Muscle layer of colon (tissue), 2 donors: ENCODE measurements around the gene MASTL.

Source experiments
- H3K27ac ChIP-seq: one replicate; pipeline ENCODE4 v1.7.0; 2013; ENCODE audit warnings: low read depth, mild to moderate bottlenecking, low read length, moderate library complexity
- H3K27me3 ChIP-seq, 2 donors: one replicate each; pipeline ENCODE4 v1.7.0; 2013; ENCODE audit warnings: low read length in 2 of 2, mild to moderate bottlenecking in 2 of 2; ENCODE audit not compliant: insufficient read depth in 2 of 2, control insufficient read depth in 1 of 2
- H3K36me3 ChIP-seq: one replicate; pipeline ENCODE4 v1.7.0; 2013; ENCODE audit warnings: mild to moderate bottlenecking, low read length; ENCODE audit not compliant: insufficient read depth
- H3K4me1 ChIP-seq: one replicate; pipeline ENCODE4 v1.7.0; 2013; ENCODE audit warnings: mild to moderate bottlenecking, low read length; ENCODE audit not compliant: insufficient read depth
- H3K4me3 ChIP-seq, 2 donors: one replicate each; pipeline ENCODE4 v1.7.0; 2013; ENCODE audit warnings: low read length in 2 of 2, low read depth in 1 of 2, mild to moderate bottlenecking in 1 of 2, moderate library complexity in 1 of 2
- H3K9ac ChIP-seq: one replicate; pipeline ENCODE4 v1.7.0; 2013; ENCODE audit warnings: low read length
- H3K9me3 ChIP-seq: one replicate; pipeline ENCODE4 v1.7.0; 2013; ENCODE audit warnings: mild to moderate bottlenecking, low read length
- donor health status: abdominal sarcoma.
- donor health status: Adenocarcinoma of cecum.

The MASTL gene

DNA sequence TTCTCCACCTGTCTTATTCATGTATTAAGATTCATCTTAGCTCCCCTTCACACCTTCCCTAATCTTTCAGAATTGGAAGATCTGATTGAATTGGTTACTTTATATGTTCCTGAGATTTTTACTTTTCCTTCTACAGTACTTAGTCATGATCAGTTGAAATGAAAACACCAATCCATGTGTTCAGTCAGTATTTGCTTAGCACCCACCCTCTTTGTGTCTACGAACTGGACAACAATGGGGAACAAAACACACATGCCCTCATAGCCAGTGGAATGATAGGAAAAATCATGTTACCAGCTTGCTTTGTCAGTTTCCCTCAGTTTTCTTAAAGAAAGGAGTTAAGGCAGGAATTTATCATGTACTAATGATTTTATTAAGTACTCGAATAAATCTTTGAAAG, 2.0 kb downstream of the MASTL start:
- H3K9ac ChIP-seq: no peak overlapping the region
- H3K9me3 ChIP-seq: no peaks in the 10 kb centered on the region
- no peak overlapping the region for H3K4me3 ChIP-seq
- H3K27me3 ChIP-seq: no peaks in the 10 kb centered on the region
- H3K27ac ChIP-seq: no peak overlapping the region
- H3K4me1 ChIP-seq: peaks cover 20% of the 10 kb centered on the region
- H3K36me3 ChIP-seq: peaks cover 14% of the 10 kb centered on the region

DNA sequence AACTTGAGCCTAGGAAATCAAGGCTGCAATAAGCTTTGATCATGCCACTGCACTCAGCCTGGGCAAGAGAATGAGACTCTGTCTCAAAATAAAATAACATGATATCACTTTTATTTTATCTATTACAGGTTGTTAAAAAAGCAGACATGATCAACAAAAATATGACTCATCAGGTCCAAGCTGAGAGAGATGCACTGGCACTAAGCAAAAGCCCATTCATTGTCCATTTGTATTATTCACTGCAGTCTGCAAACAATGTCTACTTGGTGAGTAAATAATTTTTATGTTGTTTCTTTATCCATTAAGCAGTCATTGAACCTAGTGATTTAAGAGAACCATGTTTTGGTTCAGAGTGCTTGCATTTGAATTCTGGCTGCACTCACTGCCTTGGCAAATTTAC, 3.3 kb downstream of the MASTL start:
- no peaks in the 10 kb centered on the region for H3K27me3 ChIP-seq
- peaks cover 7% of the 10 kb centered on the region for H3K4me1 ChIP-seq
- peaks cover 16% of the 10 kb centered on the region for H3K36me3 ChIP-seq
- H3K27ac ChIP-seq: no peak overlapping the region
- no peak overlapping the region for H3K9ac ChIP-seq
- H3K4me3 ChIP-seq: no peak overlapping the region
- H3K9me3 ChIP-seq: no peaks in the 10 kb centered on the region

DNA sequence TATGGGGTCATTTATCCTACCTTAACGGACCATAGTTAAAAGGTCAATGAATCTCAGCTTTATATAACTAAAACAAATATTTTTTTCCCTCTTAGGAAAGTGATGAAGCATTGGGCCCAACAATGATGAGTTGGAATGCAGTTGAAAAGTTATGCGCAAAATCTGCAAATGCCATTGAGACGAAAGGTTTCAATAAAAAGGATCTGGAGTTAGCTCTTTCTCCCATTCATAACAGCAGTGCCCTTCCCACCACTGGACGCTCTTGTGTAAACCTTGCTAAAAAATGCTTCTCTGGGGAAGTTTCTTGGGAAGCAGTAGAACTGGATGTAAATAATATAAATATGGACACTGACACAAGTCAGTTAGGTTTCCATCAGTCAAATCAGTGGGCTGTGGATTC, 14.7 kb downstream of the MASTL start:
- Histone ChIP-seq H3K4me3 (no peak overlapping the region), H3K27ac (no peak overlapping the region), H3K27me3 (no peaks in the 10 kb centered on the region), H3K36me3 (peaks cover 19% of the 10 kb centered on the region), H3K9ac (no peak overlapping the region), H3K9me3 (no peaks in the 10 kb centered on the region), H3K4me1 (no peaks in the 10 kb centered on the region)

DNA sequence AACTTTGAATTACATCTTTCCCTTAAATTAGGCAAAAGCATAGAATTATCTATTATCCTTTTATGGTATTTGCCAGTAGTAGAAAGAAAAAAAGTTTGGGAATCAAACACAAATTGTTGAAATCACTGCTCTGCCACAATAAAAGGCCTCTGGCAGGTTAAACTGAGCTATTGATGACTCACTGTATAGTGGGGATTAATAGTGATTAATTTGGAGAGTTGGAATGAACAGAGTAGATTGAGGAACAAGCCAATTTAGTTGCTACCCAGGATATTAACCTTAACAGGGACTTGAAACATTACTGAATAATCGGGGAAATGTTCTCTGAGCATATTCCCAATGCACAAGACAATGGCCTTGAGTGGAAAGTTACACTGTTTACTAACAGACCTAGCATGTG, 33.1 kb downstream of the MASTL start:
- Histone ChIP-seq H3K36me3 (peaks cover 18% of the 10 kb centered on the region), H3K27me3 (no peaks in the 10 kb centered on the region), H3K27ac (no peak overlapping the region), H3K4me1 (no peaks in the 10 kb centered on the region), H3K9ac (no peak overlapping the region), H3K4me3 (no peak overlapping the region), H3K9me3 (no peaks in the 10 kb centered on the region)

DNA sequence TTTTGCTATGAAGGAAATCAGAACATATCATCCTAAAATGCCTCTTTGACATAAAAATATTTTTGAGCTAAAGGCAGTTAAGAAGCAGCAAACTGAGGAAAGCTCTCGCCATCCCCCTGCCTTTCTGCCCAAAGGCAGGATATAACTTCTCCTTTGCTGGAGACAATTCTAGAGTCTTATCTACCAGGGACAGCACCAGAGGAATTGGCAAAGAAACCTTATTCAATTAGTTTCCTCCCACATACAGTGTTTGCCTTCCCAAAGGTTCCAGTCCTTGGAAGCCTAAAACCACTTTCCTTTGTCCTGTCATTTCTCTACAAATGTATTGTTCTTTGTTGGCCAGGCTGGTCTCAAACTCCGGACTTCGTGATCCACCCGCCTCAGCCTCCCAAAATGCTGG, 33.7 kb downstream of the MASTL start:
- peaks cover 13% of the 10 kb centered on the region for H3K36me3 ChIP-seq
- H3K9me3 ChIP-seq: no peaks in the 10 kb centered on the region

DNA sequence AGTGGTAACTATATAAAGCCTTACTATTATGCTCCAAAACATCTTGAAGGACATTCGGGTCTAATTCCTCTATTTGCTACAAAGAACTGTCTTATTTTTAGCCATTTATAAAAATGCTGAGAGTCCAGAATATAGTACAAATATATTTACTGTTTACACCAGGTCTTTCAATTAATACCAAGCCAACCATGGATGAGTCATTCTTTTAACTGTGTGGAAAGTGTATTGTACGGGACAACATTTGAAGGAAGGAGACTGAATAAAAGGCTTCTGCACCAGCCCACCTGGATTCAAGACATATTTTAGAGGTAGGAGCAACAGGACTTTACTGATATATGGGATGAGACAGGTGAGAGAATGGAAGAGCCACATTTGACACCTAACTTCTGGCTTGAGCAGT, 35.4 kb downstream of the MASTL start:
- H3K36me3 ChIP-seq: peaks cover 9% of the 10 kb centered on the region

More for the DNA sequence above, 33.7 kb downstream of the MASTL start:
- no peak overlapping the region for H3K4me3 ChIP-seq
- no peaks in the 10 kb centered on the region for H3K27me3 ChIP-seq
- no peak overlapping the region for H3K9ac ChIP-seq
- no peak overlapping the region for H3K27ac ChIP-seq
- no peaks in the 10 kb centered on the region for H3K4me1 ChIP-seq

DNA sequence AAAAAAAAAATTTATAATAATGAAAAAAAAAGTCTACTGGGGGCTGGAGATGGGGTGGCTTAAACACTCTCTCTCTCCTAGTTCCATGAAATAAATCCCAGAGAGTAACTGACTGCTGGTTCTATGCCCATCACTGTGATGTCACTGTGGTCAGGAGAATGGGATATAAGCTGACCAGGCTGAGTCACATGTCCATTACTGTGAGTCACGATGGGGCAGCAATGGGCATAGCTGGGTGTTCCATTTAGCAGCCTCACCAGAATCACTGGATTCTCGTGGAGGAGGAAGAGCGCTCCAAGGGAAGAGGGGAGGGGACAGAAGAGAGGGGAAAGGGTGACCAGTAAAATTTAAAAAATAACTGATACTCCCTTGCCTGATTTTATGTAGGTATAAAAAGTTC, 37.1 kb downstream of the MASTL start:
- H3K36me3 ChIP-seq: peaks cover 4% of the 10 kb centered on the region
- no peak overlapping the region for H3K27ac ChIP-seq
- no peak overlapping the region for H3K4me3 ChIP-seq
- H3K4me1 ChIP-seq: no peaks in the 10 kb centered on the region
- no peaks in the 10 kb centered on the region for H3K27me3 ChIP-seq
- no peaks in the 10 kb centered on the region for H3K9me3 ChIP-seq
- no peak overlapping the region for H3K9ac ChIP-seq

More for the DNA sequence above, 35.4 kb downstream of the MASTL start:
- no peaks in the 10 kb centered on the region for H3K9me3 ChIP-seq
- H3K27ac ChIP-seq: no peak overlapping the region
- no peaks in the 10 kb centered on the region for H3K4me1 ChIP-seq
- no peak overlapping the region for H3K4me3 ChIP-seq
- H3K9ac ChIP-seq: no peak overlapping the region
- H3K27me3 ChIP-seq: no peaks in the 10 kb centered on the region

DNA sequence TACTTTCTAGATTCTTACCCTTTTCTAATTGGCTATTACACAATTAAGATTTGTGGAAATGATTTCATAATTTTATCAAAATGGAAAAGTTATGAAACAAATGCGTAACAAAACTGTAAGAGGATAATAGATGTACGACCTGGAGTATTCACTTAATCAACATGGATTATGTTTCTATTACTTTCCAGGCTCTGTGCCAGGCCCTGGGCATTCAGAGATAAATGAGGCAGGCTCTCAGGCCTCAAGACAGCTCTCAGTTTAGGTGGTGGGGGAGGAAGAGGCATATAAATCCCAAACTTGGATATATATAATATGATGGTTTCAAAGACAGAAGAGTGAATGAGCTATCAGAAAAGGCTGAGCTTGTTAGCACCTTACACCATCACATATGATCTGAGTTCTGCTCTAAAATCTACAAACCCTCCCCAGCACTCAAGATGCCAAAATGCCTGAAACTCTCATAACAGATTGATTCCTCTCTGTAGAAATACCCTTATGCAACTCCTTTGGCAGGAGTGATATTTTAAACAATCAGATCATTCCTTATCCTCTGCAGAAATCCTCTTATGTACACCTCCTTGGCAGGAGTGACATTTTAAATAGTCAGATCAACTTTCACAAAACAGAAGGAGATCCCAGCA, 42.9 kb downstream of the MASTL start:
- H3K27ac ChIP-seq: no peak overlapping the region
- peaks cover 9% of the 10 kb centered on the region for H3K36me3 ChIP-seq
- no peaks in the 10 kb centered on the region for H3K27me3 ChIP-seq
- H3K9ac ChIP-seq: no peak overlapping the region
- no peak overlapping the region for H3K4me3 ChIP-seq
- no peaks in the 10 kb centered on the region for H3K9me3 ChIP-seq
- H3K4me1 ChIP-seq: peaks cover 6% of the 10 kb centered on the region

DNA sequence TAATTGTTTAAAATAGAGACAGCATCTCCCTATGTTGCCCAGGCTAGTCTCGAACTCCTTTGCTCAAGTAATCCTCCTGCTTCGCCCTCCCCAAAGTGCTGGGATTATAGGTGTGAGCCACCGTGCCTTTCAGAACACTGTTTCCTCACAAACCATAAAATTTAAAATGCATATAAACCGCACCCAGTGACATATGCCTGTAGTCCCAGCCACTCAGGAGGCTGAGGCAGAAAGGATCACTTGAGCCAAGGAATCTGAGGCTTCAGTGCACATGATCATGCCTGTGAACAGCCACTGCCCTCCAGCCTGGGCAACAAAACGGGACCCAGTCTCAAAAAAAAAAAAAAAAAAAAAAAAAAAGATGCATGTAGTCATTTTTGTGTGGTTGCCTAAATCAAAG, 48.7 kb downstream of the MASTL start:
- H3K27me3 ChIP-seq: no peaks in the 10 kb centered on the region
- no peaks in the 10 kb centered on the region for H3K9me3 ChIP-seq
- H3K9ac ChIP-seq: no peak overlapping the region
- H3K36me3 ChIP-seq: peaks cover 15% of the 10 kb centered on the region
- H3K27ac ChIP-seq: no peak overlapping the region
- no peaks in the 10 kb centered on the region for H3K4me1 ChIP-seq
- no peak overlapping the region for H3K4me3 ChIP-seq

DNA sequence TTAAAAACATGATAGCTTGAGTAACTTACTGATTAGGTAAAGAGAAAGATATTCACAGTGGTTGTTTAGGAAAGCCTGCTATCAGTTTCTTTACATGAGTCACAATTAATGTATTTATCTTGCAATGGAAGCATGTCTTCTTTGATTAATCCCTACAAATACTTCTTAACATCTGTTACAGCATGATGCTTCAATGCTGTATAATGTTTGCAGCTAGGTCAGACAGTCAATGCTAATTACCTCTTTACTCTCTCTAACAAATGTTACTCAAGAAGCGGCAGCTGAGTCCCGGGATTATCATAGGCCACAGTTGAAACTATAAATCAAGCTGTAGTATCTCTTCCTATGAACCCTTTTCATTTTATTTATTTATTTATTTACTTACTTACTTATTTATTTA, 52.2 kb downstream of the MASTL start:
- Histone ChIP-seq H3K27ac (no peak overlapping the region), H3K4me1 (no peaks in the 10 kb centered on the region), H3K9ac (no peak overlapping the region), H3K27me3 (no peaks in the 10 kb centered on the region), H3K9me3 (no peaks in the 10 kb centered on the region), H3K36me3 (peaks cover 38% of the 10 kb centered on the region), H3K4me3 (no peak overlapping the region)

DNA sequence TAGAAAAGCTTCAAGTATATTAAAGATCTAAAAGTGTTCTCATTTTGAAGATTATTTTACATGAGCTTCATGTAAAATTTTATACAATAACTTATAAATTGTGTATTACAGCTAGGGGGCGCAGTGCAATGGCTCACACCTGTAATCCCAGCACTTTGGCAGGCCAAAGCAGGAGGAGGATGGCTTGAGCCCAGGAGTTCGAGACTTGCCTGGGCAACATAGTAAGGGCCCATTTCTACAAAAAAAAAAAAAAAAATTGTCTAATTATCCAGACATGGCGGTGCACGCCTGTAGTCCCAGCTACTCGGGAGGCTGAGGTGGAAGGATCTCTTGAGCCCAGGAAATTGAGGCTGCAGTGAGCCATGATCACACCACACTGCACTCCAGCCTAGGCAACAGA, 68.8 kb downstream of the MASTL start:
- H3K9ac ChIP-seq: no peak overlapping the region
- H3K27me3 ChIP-seq: no peaks in the 10 kb centered on the region
- no peaks in the 10 kb centered on the region for H3K4me1 ChIP-seq
- H3K27ac ChIP-seq: no peak overlapping the region
- no peak overlapping the region for H3K4me3 ChIP-seq
- no peaks in the 10 kb centered on the region for H3K9me3 ChIP-seq
- peaks cover 21% of the 10 kb centered on the region for H3K36me3 ChIP-seq

DNA sequence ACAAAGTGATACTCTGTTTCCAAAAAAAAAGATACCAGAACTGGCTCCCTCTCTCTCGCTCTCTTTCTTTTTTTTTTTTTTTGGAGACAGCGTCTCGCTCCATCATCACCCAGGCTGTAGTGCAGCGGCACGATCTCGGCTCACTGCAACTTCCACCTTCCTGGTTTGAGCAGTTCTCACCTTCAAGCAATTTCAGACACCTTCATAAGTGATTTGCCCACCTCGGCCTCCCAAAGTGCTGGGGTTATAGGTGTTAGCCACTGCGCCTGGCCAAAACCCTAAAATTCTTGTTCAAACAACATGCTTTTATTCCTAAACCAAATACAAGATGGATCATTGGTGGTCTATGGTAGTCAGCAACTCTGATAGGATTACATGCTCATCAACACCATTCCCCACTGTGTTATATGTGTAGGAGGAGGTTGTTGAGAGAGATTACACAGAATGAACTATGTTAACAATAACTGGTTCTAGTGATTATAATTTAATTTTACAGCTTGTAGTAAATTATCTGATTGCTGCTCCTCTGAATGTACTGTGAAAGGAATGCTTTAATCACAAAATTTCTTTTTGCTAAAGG, 69.9 kb downstream of the MASTL start:
- H3K27ac ChIP-seq: no peak overlapping the region
- H3K4me1 ChIP-seq: no peaks in the 10 kb centered on the region
- no peaks in the 10 kb centered on the region for H3K9me3 ChIP-seq
- H3K9ac ChIP-seq: no peak overlapping the region
- H3K27me3 ChIP-seq: no peaks in the 10 kb centered on the region
- H3K4me3 ChIP-seq: no peak overlapping the region
- peaks cover 21% of the 10 kb centered on the region for H3K36me3 ChIP-seq
